Measurements from ENCODE around the gene CXCR6.

CXCR6 gene

DNA sequence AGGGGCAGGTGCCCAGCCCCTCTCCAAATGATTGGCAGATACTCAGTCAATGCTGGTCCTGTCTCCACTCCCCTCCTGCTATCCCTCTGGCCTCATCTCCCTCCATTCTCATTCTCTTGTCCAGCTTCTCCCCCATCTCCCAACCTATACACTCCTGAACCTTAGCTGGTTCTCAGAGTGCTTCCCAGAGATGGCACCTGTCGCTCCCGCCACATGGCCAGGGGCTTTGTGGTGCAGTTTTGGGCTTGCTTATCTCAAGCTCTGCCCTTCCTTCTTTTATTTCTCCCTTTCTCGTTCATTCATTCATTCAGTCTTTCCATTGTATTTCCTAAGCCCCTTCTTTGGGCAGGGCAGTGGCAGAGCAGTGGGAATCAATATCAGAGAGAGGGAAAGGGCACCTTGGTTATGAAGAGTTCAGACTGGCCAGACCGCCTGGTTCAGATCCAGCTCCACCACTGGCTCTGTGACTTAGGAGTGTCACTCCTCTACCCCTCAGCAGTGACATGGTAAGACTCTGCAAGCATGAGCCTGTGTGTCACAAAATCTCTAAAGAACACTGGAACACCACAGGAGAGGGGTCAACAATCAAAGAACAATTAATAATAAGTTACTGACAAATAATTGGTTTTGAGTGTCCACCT lies 20.2 kb upstream of the CXCR6 start:
- DNase-seq: no peak

DNA sequence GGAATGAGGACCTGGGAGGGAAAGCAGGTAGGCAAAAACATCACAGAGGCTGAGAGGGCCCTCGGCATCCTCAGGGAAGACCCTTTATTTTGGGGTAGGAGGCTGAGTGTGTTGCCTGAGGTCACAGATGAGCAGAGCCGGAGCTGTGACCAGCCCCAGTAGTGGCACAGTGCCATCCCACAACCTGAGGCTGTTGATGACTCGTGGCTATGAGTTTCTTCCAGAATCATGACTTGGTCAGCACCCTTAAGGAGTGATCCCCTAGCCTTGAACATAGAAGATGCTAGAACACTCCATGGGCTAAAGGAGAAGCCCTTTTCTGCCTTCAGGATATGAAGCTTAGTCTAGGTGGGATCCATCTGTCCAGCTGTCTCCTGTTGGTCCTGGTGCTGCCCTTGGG lies 19.5 kb upstream of the CXCR6 start:
- no peak for DNase-seq

DNA sequence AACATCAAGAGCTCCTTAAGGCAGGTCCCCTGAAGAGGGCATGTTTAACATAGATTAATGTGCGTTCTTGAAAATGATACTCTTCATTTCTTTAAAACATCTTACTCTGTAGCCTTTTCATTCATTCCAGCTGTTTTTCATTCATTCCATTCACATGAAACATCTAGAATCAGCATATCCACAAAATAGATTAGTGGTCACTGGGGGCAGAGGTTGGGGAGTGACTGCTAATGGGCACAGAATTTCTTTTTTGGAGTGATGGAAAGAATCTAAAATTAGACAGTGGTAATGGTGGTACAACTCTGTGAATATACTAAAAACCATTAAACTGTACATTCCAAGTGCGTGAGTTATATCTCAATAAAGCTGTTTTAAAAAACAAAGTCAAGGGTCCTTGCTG lies 15.4 kb upstream of the CXCR6 start:
- DNase-seq: no peak

DNA sequence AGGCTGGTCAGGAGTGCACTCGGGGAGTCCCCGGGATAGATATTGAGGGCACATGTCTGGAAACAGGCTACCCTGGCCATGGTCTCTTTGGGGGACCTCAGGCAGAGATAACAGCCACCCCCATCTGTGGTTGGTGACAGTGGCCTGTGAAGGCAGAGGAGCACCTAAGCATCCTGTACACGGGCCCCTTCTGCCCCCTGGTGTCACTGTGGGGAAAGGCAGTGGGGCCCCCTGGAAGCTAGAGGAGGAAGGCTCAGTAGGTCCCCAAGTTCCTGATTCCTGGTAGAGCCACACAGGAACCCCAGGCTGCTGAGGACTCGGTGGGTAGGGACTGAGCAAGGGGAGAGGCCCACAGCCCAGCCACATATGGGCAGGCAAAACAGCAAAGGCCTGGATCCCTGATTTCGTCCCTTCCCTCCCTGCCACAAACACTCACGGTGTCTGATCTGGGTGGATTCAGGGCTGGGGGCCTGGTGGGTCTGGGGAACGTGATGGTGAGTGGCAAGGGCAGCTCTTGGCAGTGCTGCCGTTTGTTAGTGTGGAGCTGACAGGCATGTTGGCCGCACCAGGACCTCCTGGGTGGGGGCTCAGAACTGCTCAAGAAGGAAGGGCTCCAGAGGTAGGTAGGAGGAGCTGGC lies 14.1 kb upstream of the CXCR6 start:
- DNase-seq: peak; percentile 52

DNA sequence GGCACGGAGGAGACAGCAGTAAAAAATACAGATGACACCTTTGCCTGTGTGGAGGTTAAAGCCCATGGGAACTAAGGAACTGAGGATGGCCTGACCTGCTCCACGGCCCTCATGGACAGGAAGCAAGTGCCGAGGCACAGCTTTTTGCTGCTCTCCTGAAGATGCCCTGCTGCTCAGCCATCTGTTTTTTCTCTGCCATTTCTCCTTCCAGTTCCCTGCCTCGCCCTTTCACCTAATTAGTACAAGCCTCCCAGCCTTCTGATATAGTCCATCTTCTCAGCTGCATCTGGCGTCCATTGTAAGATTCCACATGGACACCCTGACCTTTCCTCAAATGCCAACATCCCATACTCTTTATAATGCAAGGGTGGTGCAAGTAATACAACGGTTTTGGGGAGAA lies 11.8 kb upstream of the CXCR6 start:
- DNase-seq: no peak

DNA sequence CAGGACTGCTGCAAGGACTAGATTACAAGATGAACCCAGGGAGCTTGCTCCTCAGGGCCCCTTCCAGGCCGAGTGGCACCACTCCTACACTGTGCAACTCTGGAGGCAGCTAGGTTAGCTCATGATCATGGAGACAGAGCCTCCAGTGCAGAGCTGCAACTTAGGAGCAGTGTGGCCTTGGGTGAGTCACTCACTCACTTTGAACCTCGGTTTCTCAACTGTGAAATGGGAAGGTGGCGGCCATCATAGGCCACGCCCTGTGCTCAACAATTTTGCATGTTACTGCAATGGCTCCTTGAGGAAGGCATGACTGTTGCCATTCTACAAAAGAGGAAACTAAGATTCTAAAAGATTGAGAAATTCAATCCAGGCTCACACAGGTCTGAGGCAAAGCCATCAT lies 11.2 kb upstream of the CXCR6 start:
- DNase-seq: no peak

DNA sequence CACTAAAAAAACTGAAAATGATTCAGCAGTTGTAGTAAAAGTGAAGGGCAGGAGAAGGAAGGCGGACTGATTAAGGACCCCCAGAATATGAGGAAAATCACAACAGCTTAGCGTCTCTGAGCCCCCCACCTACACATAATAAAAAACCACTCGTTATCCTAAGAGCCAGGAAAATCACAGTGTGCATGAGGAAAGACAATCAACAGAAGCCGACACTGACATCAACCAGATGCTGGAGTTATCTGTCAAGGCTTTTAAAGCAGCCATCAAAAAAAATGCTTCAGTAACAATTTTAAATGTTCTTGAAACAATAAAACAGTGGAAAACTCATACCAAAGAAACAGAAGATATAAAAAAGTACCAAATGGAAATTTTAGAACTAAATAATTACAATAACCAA lies 9.7 kb upstream of the CXCR6 start:
- no peak for DNase-seq

DNA sequence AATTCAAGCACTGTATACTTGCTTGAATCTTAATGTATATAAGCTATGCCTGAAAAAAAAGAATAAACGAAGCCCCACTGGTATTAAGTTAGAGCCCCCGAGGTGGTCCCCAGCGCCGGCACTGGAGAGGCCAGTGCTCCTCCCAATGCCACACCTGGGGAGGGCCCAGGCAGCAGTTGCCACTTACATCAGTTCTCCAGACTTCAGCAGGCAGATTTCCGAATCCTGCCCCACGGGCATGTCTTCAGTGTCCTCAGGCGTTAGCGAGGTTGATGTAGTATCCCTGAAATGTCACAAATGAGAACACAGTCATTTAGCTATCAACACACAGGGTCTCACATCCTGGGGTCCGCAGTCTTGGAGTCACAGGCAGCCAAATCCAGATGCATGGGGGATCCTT lies 7.0 kb upstream of the CXCR6 start:
- no peak for DNase-seq

DNA sequence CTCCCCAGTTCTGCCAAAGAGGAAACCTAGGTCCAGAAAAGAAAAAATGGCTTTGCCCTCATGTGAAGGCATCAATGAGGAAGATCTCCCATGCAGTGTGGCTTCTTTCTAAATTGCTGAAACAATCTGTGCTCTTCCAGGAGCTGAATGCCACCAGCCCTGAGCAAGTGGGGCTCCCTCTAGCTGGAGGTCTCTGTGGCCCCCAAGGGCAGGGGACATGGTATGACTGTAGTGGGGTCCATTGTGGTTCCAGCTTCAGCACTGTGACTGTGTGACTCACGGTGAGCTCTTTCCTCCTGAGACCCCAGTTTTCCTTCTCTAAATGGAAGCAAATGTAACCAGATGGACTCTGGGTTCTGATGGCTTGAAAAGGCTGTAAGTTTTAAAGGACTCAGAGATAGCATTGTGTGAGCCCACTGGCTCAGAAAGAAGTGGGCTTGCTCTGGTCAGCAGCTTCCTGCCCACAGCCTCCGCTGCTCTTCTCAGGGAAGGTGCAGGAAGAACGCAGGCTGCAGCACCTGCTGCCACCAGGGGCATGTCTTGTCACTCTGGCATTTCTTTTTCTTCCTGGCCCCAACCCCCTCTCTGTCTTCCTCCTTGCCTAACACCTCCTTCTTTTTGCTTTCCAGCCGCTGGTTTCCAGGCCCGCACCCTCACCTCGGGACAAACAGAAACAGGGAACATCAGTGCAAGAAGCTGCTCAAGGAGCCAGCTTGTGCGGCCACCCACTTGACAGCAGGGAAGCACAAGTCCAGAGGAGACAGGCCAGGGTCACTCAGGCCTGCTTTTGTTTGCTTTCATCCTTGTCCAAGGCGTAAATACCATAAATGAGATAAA lies 5.8 kb upstream of the CXCR6 start:
- DNase-seq: no peak

DNA sequence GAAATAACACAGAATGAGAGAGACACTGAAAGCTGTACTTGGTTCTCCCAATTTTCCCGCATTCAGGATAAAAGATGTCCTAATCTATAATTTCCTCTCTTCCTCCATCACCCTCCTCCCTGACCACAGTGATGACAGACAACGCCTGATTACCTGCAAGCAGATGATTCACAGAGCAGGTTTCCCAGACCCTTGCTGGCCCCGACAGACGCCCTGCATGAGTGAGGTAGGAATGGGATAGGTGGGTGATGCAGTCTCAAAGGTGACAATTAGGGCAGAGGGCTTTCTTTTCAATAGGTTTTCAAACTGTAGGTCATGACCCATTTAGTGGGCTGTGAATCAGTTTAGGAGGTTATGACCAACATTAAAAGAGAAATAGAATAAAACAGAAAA lies 5.2 kb upstream of the CXCR6 start:
- no peak for DNase-seq

DNA sequence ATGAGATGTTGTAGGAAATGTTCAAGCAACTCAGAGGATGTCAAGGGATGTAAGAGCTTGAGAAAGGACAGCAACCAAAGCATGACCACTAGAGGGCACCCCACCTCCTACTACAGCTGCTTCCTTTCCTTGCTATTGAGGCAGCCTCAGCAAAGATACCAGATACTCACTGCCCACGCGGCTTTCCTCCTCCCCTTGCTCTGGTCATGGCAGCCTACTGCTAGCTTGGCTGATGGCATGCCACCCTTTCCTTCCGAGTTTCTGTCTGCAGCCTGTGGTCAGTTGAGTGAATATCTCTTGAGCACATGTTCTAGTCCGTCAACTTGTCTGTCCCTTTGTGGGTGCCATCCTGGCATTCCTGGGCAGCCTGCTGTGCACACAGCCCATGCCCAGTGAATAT lies 4.4 kb upstream of the CXCR6 start:
- DNase-seq: peak; percentile 86

DNA sequence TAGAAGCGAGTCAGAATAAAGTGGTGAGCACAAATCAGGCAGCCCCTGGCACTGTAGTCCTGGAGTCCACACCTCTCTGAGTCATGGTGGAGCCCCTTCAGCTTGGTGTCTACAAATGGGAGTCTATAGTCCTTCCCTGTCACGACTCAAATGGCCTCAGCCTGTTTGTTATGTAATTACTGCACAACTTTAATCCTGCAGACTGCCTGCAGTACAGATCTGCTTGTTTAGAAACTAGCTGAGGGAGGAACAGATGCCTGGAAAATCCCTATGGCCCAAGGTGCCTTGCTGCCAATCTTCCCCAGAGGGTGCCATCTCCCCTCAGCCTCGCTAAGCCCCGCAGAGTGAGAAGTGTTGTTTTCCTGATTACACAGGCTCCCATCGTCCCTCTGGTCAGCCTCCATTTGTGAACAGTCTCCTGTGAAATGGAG lies 3.9 kb upstream of the CXCR6 start:
- DNase-seq: no peak

DNA sequence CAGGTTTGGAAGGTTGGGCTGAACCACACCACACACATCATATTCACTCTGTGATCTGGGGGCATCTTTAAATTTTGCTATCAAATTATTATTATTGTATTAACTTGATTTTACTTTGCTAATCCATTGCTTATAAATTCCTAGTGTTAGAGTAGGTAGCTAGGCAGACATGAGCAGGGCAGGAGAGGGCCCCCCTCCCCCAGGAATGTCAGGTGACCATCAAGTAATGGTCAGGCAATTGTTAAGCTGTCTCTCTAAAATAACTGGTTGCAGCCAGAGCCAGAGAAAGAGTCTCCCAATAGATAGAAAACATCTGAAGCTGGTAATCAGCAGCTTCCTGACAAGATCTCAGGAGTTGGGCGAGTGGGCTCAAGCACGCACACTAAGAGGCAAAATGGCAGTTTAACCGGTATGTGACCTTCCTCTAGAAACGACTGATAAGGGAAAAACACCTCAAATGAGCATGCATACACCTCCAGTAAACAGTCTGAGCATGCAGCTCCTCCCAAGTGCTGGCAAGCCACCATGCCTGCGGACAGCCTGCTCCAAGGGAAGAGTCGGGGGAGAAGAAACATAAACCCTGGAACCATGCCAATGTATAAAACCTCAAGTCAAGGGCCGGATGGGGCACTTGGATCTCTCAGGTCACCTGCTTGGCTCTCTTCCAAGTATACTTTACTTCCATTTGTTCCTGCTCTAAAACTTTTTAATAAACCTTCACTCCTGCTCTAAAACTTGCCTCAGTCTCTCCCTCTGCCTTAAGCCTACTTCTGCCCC lies 3.1 kb upstream of the CXCR6 start:
- DNase-seq: no peak

DNA sequence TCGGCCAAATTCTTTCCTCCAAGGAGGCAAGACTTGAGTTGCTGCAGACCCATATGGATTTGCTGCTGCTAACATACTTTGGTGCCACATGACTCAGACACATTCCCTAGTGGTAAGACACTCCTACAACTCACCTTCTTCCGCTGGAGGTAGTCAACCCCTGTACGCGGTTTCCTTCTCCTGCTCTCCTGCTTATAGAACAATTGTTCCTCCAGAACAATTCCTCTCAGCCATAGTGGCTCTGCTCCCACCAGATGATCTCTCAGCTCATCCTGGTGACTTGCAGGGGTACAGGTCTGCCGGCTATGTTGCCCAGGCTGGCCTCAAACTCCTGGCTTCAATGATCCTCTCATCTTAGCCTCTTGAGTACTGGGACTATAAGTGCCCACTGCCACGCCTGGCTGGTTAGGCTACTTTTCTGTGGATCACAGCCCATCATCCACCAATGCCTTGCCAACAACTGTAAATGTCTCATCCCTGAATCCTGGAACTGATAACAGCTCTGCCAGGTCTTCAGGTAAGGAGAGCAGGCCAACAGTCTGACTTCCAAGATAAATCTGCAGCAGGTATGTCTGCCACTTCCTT lies 2.4 kb upstream of the CXCR6 start:
- no peak for DNase-seq

DNA sequence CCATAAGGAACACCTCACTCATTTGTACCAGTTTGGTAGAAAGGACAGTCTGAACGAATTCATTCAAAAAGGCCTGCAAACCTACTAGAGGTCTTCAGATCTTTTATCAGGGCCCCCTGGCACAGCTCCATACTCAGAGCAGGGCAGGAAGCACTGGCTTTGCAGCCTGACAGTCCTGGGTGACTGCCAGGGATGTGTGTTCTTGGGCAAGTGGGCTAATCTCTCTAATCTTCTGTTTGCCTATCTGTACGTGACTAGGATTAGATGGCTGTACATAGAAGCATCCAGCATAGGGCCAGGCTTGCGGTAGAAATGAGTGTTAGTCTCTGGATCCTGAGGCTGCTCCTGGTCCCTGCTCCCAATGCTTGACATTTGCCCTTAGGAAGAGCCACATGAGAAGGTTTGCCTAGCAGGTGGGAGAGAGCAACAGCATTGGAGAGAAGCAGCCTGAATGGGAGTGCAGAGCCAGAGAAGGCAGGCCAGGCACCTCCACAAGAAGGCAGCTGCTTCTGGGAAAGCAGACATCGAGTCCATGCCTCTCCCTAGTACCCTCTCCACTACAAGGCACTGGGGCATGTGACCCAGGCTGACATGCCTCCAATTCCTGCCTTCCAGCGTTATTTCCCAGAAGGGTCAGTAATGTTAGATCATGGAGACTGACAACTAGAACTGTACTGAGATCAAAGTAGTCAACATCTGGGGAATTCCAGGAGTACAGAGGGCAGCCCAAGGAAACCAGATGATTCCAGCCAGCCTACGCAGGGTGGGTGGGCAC lies 1.0 kb upstream of the CXCR6 start:
- DNase-seq: peak; percentile 22

DNA sequence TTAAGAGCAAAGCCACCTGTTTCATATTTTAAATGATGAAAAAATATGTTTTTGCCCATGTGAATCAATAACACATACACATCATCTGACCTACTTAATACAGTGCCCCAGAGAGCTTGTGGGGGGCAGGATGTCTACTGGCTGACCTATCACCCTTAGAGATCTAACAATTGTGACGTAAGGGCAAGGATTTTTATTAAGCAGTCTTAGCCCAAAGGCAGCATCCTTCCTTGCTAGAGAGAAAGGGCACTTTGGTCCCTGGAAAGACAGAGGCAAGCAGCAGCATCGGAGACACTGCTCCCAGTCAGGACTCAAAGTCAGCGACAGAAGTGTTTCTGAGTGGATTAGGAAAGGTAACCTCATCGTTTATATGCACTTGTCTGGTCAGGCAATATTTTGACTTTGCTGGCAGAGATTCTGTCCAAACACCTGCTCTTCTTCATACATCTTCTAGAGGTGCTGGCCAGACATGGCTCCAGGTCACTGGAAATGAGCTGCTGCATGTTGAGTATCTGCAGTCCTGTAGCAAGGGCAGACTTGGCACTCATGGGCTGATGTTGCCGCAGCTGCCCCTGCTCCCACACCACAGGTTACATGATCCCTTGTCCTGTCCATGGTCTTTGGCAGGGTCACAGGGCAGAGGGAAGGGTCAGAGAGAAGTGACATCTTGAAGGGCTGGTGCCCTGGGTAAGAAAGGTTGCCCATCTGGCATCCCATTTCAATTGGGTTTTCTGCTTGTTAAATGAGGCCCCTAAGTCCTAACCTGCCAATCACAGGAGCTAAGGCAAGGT lies 1.8 kb downstream of the CXCR6 start:
- no peak for DNase-seq

DNA sequence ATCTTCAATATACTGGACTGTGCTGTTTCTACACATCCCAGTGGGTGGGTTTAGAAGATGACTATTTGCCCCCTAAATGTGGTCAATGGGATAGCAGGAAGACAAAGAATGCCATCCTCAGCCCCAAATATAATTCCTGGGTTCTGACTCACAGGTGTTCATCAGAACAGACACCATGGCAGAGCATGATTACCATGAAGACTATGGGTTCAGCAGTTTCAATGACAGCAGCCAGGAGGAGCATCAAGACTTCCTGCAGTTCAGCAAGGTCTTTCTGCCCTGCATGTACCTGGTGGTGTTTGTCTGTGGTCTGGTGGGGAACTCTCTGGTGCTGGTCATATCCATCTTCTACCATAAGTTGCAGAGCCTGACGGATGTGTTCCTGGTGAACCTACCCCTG lies 3.0 kb downstream of the CXCR6 start:
- DNase-seq: no peak

DNA sequence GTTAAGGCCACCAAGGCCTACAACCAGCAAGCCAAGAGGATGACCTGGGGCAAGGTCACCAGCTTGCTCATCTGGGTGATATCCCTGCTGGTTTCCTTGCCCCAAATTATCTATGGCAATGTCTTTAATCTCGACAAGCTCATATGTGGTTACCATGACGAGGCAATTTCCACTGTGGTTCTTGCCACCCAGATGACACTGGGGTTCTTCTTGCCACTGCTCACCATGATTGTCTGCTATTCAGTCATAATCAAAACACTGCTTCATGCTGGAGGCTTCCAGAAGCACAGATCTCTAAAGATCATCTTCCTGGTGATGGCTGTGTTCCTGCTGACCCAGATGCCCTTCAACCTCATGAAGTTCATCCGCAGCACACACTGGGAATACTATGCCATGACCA lies 3.6 kb downstream of the CXCR6 start:
- no peak for DNase-seq

DNA sequence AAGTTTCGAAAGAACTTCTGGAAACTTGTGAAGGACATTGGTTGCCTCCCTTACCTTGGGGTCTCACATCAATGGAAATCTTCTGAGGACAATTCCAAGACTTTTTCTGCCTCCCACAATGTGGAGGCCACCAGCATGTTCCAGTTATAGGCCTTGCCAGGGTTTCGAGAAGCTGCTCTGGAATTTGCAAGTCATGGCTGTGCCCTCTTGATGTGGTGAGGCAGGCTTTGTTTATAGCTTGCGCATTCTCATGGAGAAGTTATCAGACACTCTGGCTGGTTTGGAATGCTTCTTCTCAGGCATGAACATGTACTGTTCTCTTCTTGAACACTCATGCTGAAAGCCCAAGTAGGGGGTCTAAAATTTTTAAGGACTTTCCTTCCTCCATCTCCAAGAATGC lies 4.1 kb downstream of the CXCR6 start:
- DNase-seq: no peak

DNA sequence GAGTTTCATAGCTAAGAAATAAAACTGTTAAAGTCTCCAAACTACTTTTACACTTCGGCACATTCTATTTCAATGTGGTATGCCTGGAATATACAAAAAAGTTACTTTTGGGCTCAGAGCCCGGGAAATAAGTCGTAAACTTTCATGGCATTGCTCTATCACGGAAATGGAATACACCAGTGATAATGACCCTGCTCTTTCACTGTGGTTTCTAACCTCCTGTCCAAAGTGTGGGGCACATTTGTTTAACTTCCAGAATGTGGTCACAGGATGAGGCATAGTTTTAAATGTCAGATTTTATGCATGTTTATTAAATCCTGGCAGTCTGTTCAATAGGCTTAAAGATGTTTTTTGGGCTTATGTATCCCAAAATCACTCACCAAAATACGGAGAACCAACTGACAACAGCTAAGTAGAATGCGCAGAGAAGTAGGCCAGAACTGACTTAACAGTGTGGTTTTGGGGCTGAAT lies 5.1 kb downstream of the CXCR6 start:
- no peak for DNase-seq

DNA sequence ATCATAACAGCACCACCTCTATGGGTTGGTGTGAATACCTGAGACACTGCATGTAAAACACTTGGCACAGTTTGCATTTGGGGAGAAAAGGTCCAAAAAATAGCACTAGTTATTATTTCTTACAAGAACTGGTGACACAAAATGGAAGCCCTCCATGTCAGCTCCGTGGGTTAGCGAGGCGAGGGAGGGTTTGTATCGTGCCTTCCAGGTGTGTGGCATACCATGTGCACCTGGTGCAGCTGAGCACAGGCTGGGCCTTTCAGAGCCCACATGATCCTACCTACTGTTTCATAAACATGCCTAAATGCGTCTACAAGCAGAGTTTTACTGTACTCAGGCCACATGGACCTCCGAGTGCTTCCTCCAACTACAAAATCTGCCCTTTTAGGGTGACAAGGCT lies 5.6 kb downstream of the CXCR6 start:
- no peak for DNase-seq
